ENCODE measurements around the gene INSC. TPM values are rescaled to one million over a fixed set of nuclear protein-coding genes. Genes with fewer than 3 reads are reported as not detected.

INSC gene
- total RNA-seq, 1 experiment from 2014 or later = not detected

DNA sequence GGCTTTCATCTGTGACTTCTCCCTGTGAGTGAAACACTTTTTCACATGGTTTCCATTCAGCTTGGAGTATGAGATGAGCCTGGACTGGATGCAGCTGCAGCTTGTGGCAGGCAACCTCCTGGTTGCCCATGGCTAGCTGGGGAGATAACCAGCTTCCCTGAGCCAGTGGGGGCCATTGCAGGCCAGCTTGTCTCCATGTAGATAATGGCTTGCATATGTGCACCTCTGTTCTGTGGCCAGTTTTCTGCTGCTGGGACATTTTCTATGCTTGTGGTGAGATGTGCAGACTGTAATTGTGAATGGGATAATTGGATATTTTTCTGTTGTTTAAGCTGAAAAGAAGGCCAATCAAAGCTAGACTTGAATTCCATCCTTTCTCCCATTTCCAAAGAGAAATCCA is 38.5 kb downstream of the INSC start:
- ChIA-PET POLR2A (ENCODE audit: unreplicated experiment) (no interaction called here), CTCF (no interaction called here)
- H3K27ac ChIP-seq (ENCODE audit: low read length) = no peak overlapping the region
- no peaks in the 10 kb centered on the region for H3K9me3 ChIP-seq (ENCODE audit: low read length)
- no peak overlapping the region for H2AFZ ChIP-seq (ENCODE audit: low read length)
- no peak for ATAC-seq
- H3K9ac ChIP-seq (ENCODE audit: low read length) = no peak overlapping the region
- H3K4me3 ChIP-seq (ENCODE audit: low read length) = no peak overlapping the region
- no peaks in the 10 kb centered on the region for H3K36me3 ChIP-seq (ENCODE audit: low read depth, low read length)
- no TSS peak for BruUV-seq (replicated peaks)
- H3K79me2 ChIP-seq (ENCODE audit: low read length) = no peaks in the 10 kb centered on the region
- no peaks in the 10 kb centered on the region for H3K27me3 ChIP-seq (ENCODE audit: low read length)
- TF ChIP-seq EZH2 (IDR thresholded peaks at IDR 0.05; ENCODE audit: low read length, unreplicated experiment) (no peak), EZH2phosphoT487 (IDR thresholded peaks at IDR 0.05; ENCODE audit: borderline replicate concordance, low read length) (no peak)
- H4K20me1 ChIP-seq (ENCODE audit: low read length) = no peaks in the 10 kb centered on the region
- intact Hi-C loops (cut with micrococcal nuclease) = no loop called here
- H3K9me2 ChIP-seq (replicated peaks; ENCODE audit: low read length) = no peaks in the 10 kb centered on the region
- DNase-seq = no peak
- no peaks in the 10 kb centered on the region for H3F3A ChIP-seq (ENCODE audit: low read length, unreplicated experiment)
- H3K4me1 ChIP-seq (ENCODE audit: insufficient read depth, low read length) = peaks cover 2% of the 10 kb centered on the region; the same call in 1 of the 2 replicates
- H3K4me2 ChIP-seq (ENCODE audit: low read length) = no peak overlapping the region

DNA sequence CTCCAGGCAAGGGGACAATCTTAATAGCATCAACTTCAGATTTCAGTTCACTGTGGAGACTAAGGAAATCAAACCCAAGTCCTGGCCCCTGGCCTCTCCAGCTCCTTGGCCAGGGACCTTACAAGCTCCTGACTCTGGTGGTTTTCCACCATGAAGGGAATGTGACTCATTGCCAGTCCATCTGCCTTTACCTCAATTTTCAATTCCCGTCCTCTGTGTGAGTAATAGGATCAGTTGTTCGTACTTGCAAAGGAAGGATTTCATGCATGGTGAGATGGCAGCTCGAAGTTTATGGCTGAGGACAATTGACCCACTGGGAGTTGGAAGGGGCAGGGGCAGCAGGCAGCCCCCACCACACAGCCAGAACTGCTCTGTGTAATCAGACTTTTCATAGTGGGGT is 42.5 kb downstream of the INSC start:
- H3F3A ChIP-seq (ENCODE audit: low read length, unreplicated experiment) = no peaks in the 10 kb centered on the region
- no peak overlapping the region for H3K4me3 ChIP-seq (ENCODE audit: low read length)
- no peak for TF ChIP-seq EZH2phosphoT487 (IDR thresholded peaks at IDR 0.05; ENCODE audit: borderline replicate concordance, low read length)
- no peak for TF ChIP-seq EZH2 (IDR thresholded peaks at IDR 0.05; ENCODE audit: low read length, unreplicated experiment)
- TF ChIP-seq, protein P1, sequence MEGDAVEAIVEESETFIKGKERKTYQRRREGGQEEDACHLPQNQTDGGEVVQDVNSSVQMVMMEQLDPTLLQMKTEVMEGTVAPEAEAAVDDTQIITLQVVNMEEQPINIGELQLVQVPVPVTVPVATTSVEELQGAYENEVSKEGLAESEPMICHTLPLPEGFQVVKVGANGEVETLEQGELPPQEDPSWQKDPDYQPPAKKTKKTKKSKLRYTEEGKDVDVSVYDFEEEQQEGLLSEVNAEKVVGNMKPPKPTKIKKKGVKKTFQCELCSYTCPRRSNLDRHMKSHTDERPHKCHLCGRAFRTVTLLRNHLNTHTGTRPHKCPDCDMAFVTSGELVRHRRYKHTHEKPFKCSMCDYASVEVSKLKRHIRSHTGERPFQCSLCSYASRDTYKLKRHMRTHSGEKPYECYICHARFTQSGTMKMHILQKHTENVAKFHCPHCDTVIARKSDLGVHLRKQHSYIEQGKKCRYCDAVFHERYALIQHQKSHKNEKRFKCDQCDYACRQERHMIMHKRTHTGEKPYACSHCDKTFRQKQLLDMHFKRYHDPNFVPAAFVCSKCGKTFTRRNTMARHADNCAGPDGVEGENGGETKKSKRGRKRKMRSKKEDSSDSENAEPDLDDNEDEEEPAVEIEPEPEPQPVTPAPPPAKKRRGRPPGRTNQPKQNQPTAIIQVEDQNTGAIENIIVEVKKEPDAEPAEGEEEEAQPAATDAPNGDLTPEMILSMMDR (conservative IDR thresholded peaks at IDR 0.05; ENCODE audit: low read depth, low read length) = no peak
- H3K4me1 ChIP-seq (ENCODE audit: insufficient read depth, low read length) = peaks cover 5% of the 10 kb centered on the region; the same call in 1 of the 2 replicates
- BruUV-seq (replicated peaks) = no TSS peak
- ATAC-seq = no peak
- ChIA-PET POLR2A (ENCODE audit: unreplicated experiment) (no interaction called here), CTCF (no interaction called here)
- no peaks in the 10 kb centered on the region for H3K27me3 ChIP-seq (ENCODE audit: low read length)
- no peaks in the 10 kb centered on the region for H4K20me1 ChIP-seq (ENCODE audit: low read length)
- H3K79me2 ChIP-seq (ENCODE audit: low read length) = no peaks in the 10 kb centered on the region
- no peaks in the 10 kb centered on the region for H3K9me3 ChIP-seq (ENCODE audit: low read length)
- H3K9ac ChIP-seq (ENCODE audit: low read length) = no peak overlapping the region
- no peak overlapping the region for H2AFZ ChIP-seq (ENCODE audit: low read length)
- H3K9me2 ChIP-seq (replicated peaks; ENCODE audit: low read length) = no peaks in the 10 kb centered on the region
- intact Hi-C loops (cut with micrococcal nuclease) = no loop called here
- H3K27ac ChIP-seq (ENCODE audit: low read length) = no peak overlapping the region
- no peaks in the 10 kb centered on the region for H3K36me3 ChIP-seq (ENCODE audit: low read depth, low read length)
- no peak overlapping the region for H3K4me2 ChIP-seq (ENCODE audit: low read length)
- DNase-seq = peak; percentile 8

DNA sequence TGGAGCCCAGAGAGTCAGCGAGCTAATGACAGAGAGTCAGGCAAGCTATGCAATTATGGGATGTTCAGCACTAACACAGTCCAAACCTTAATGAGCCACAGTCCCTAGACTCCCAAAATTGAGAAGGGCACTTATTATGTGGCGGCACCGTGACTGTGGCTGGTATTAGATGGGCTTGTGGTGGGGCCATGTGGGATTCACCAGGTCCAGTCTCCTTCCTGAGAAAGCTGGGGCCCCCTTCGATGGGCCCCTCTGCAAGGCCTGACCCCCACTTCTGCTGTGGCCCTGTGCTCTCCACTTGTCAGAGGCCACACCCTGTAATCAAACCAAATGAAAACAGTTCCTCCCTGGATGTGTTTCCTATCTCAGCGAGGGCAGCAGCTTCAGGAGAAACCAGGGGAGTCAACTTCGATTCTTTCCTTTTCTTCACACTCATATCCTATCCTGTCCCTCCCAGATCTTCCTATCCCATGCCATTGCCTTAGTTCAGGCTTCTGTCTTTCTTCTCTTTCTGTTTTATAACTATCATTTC is 42.9 kb downstream of the INSC start:
- intact Hi-C loops (cut with micrococcal nuclease) = no loop called here
- Histone ChIP-seq H3K4me3 (ENCODE audit: low read length) (no peak overlapping the region), H3K4me1 (ENCODE audit: insufficient read depth, low read length) (peaks cover 5% of the 10 kb centered on the region; the same call in 1 of the 2 replicates), H3K36me3 (ENCODE audit: low read depth, low read length) (no peaks in the 10 kb centered on the region), H3K27me3 (ENCODE audit: low read length) (no peaks in the 10 kb centered on the region), H3K4me2 (ENCODE audit: low read length) (no peak overlapping the region), H4K20me1 (ENCODE audit: low read length) (no peaks in the 10 kb centered on the region), H3F3A (ENCODE audit: low read length, unreplicated experiment) (no peaks in the 10 kb centered on the region), H3K9me3 (ENCODE audit: low read length) (no peaks in the 10 kb centered on the region), H3K9me2 (replicated peaks; ENCODE audit: low read length) (no peaks in the 10 kb centered on the region), H3K79me2 (ENCODE audit: low read length) (no peaks in the 10 kb centered on the region), H2AFZ (ENCODE audit: low read length) (no peak overlapping the region), H3K9ac (ENCODE audit: low read length) (no peak overlapping the region), H3K27ac (ENCODE audit: low read length) (no peak overlapping the region)
- ATAC-seq (no peak), DNase-seq (no peak)
- TF ChIP-seq EZH2 (IDR thresholded peaks at IDR 0.05; ENCODE audit: low read length, unreplicated experiment) (no peak), EZH2phosphoT487 (IDR thresholded peaks at IDR 0.05; ENCODE audit: borderline replicate concordance, low read length) (no peak)
- TF ChIP-seq, protein P1 (conservative IDR thresholded peaks at IDR 0.05; ENCODE audit: low read depth, low read length) = no peak
- ChIA-PET CTCF (no interaction called here), POLR2A (ENCODE audit: unreplicated experiment) (no interaction called here)
- BruUV-seq (replicated peaks) = no TSS peak
